ENCODE results near the gene JMJD7. TPM values are rescaled to one million over a fixed set of nuclear protein-coding genes. Genes with fewer than 3 reads are reported as not detected.
A peak's percentile ranks its signal among the peaks of the same experiment; 100 is the strongest.

The JMJD7 gene
- total RNA-seq, 1 experiment from 2014 or later, result 10.9 TPM

DNA sequence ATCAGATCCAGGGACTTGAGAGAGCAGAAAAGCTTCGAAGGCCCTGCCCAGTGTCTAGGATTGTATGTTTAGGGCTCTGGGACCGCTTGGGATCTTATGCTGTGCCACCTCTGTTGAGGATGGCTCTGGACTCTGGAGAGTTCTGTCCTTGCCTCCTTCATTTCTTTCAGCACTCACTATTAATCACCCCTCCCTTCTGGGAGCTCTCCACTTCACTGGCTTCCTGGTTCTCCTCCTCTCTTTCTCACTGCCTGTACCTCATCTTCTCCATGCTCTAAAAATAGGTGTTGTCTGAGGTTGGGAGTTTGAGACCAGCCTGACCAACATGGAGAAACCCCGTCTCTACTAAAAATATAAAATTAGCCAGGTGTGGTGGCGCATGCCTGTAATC, 36.4 kb upstream of the JMJD7 start:
- ChIA-PET CTCF (no interaction called here), POLR2A (interaction anchor here (0.7 kb wide), 1 partner anchor 52 kb away, joined by 3 read pairs; no protein-coding TSS in a partner anchor)
- Mint-ChIP-seq H3K4me3 (ENCODE audit: unreplicated experiment) (no peak overlapping the region), H3K27me3 (ENCODE audit: insufficient read depth, unreplicated experiment) (no peaks in the 10 kb centered on the region), H3K9me3 (ENCODE audit: unreplicated experiment) (no peaks in the 10 kb centered on the region), H3K4me1 (ENCODE audit: low read depth, unreplicated experiment) (peaks cover 31% of the 10 kb centered on the region), H3K27ac (ENCODE audit: unreplicated experiment) (peak overlapping the region; percentile 39), H3K36me3 (ENCODE audit: insufficient read depth, unreplicated experiment) (peaks cover 5% of the 10 kb centered on the region)
- Histone ChIP-seq H3K27me3 (replicated peaks; ENCODE audit: control insufficient read depth, insufficient read depth, low read length) (no peaks in the 10 kb centered on the region), H3K4me1 (peaks cover 36% of the 10 kb centered on the region), H3K36me3 (ENCODE audit: control insufficient read depth, insufficient read depth, low read length) (no peaks in the 10 kb centered on the region), H3K4me3 (ENCODE audit: low read depth, low read length) (no peak overlapping the region), H3K9me3 (no peaks in the 10 kb centered on the region)
- intact Hi-C loops (cut with micrococcal nuclease; ENCODE audit: unreplicated experiment), result no loop called here
- BruUV-seq (replicated peaks), result no TSS peak
- TF ChIP-seq, protein P1, sequence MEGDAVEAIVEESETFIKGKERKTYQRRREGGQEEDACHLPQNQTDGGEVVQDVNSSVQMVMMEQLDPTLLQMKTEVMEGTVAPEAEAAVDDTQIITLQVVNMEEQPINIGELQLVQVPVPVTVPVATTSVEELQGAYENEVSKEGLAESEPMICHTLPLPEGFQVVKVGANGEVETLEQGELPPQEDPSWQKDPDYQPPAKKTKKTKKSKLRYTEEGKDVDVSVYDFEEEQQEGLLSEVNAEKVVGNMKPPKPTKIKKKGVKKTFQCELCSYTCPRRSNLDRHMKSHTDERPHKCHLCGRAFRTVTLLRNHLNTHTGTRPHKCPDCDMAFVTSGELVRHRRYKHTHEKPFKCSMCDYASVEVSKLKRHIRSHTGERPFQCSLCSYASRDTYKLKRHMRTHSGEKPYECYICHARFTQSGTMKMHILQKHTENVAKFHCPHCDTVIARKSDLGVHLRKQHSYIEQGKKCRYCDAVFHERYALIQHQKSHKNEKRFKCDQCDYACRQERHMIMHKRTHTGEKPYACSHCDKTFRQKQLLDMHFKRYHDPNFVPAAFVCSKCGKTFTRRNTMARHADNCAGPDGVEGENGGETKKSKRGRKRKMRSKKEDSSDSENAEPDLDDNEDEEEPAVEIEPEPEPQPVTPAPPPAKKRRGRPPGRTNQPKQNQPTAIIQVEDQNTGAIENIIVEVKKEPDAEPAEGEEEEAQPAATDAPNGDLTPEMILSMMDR (IDR thresholded peaks at IDR 0.05; ENCODE audit: insufficient read depth in 1 of 2, low read depth in 1 of 2, low read length in 1 of 2, severe bottlenecking in 1 of 2, unreplicated experiment in 1 of 2), result no peak
- no peak for DNase-seq

DNA sequence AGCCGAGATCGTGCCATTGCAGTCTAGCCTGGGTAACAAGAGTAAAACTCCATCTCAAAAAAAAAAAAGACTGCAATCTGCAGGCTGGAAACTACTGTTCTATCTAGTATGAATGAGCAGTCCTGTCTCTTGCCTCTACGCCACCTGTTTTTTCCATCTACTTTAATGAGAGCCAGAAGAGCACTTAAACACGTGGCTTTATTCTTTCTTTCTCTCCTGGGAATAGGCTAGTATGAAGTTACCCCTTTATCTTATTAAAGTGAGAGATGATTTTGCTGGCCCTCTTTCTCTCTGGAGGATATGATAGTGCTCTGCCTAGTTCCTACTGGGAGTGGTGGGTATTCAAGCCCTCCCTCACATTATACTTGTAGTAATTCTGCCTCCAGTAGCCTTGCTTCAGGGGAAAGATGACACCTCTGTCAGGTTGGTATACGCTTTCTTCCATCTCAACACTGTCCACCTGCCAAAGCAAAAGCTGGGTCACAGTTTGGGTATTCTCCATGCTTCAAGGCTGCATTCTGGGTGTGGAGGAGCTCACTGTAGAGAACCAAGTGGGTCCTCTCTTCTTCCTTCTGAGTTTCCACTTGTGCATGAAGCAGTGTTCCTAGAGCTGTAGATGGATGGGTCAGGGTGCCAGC, 35.8 kb upstream of the JMJD7 start:
- H3K36me3 ChIP-seq (ENCODE audit: control insufficient read depth, insufficient read depth, low read length), result no peaks in the 10 kb centered on the region
- CTCF ChIA-PET, result no interaction called here
- peaks cover 38% of the 10 kb centered on the region for H3K4me1 ChIP-seq
- peak overlapping the region; percentile 39 for H3K27ac Mint-ChIP-seq (ENCODE audit: unreplicated experiment)
- H3K27me3 ChIP-seq (replicated peaks; ENCODE audit: control insufficient read depth, insufficient read depth, low read length), result no peaks in the 10 kb centered on the region
- H3K4me3 ChIP-seq (ENCODE audit: low read depth, low read length), result no peak overlapping the region
- no TSS peak for BruUV-seq (replicated peaks)
- intact Hi-C loops (cut with micrococcal nuclease; ENCODE audit: unreplicated experiment), result no loop called here
- DNase-seq, result no peak
- peaks cover 5% of the 10 kb centered on the region for H3K36me3 Mint-ChIP-seq (ENCODE audit: insufficient read depth, unreplicated experiment)
- no peaks in the 10 kb centered on the region for H3K9me3 ChIP-seq
- H3K4me1 Mint-ChIP-seq (ENCODE audit: low read depth, unreplicated experiment), result peaks cover 31% of the 10 kb centered on the region
- POLR2A ChIA-PET, result interaction anchor here (0.7 kb wide), 1 partner anchor 51 kb away, joined by 3 read pairs; no protein-coding TSS in a partner anchor
- no peaks in the 10 kb centered on the region for H3K9me3 Mint-ChIP-seq (ENCODE audit: unreplicated experiment)
- no peak overlapping the region for H3K4me3 Mint-ChIP-seq (ENCODE audit: unreplicated experiment)
- TF ChIP-seq, protein P1 (IDR thresholded peaks at IDR 0.05; ENCODE audit: insufficient read depth in 1 of 2, low read depth in 1 of 2, low read length in 1 of 2, severe bottlenecking in 1 of 2, unreplicated experiment in 1 of 2), result no peak
- H3K27me3 Mint-ChIP-seq (ENCODE audit: insufficient read depth, unreplicated experiment), result no peaks in the 10 kb centered on the region

DNA sequence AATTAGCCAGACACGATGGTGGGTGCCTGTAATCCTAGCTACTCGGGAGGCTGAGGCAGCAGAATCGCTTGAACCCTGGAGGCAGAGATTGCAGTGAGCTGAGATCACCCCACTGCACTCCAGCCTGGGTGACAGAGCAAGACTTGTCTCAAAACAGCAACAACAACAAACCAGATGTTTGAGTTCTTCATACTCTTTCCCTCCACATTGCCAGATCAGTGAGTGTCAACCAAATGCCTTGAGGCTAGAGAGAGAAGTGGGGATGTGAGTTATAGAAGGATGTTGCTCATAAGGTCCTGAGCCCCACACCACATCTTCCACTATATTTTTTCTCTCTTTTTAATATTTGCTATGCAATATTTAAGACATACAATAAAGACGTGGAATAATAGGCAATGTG, 33.8 kb upstream of the JMJD7 start:
- H3K4me3 Mint-ChIP-seq (ENCODE audit: unreplicated experiment), result no peak overlapping the region
- CTCF ChIA-PET, result interaction anchor here (1.1 kb wide), 1 partner anchor 20 kb away, joined by 4 read pairs; the partner anchor contains the start of gene MAPKBP1
- H3K9me3 ChIP-seq, result no peaks in the 10 kb centered on the region
- BruUV-seq (replicated peaks), result no TSS peak
- H3K9me3 Mint-ChIP-seq (ENCODE audit: unreplicated experiment), result no peaks in the 10 kb centered on the region
- POLR2A ChIA-PET, result no interaction called here
- no peak for DNase-seq
- peaks cover 5% of the 10 kb centered on the region for H3K36me3 Mint-ChIP-seq (ENCODE audit: insufficient read depth, unreplicated experiment)
- H3K4me1 Mint-ChIP-seq (ENCODE audit: low read depth, unreplicated experiment), result peaks cover 26% of the 10 kb centered on the region
- H3K4me3 ChIP-seq (ENCODE audit: low read depth, low read length), result no peak overlapping the region
- no peaks in the 10 kb centered on the region for H3K36me3 ChIP-seq (ENCODE audit: control insufficient read depth, insufficient read depth, low read length)
- H3K4me1 ChIP-seq, result peaks cover 40% of the 10 kb centered on the region
- TF ChIP-seq, protein P1 (IDR thresholded peaks at IDR 0.05; ENCODE audit: insufficient read depth in 1 of 2, low read depth in 1 of 2, low read length in 1 of 2, severe bottlenecking in 1 of 2, unreplicated experiment in 1 of 2), result no peak
- no peak overlapping the region for H3K27ac Mint-ChIP-seq (ENCODE audit: unreplicated experiment)
- intact Hi-C loops (cut with micrococcal nuclease; ENCODE audit: unreplicated experiment), result no loop called here
- H3K27me3 Mint-ChIP-seq (ENCODE audit: insufficient read depth, unreplicated experiment), result no peaks in the 10 kb centered on the region
- no peaks in the 10 kb centered on the region for H3K27me3 ChIP-seq (replicated peaks; ENCODE audit: control insufficient read depth, insufficient read depth, low read length)
